ENCODE measurements around the gene PYGO2.

DNA sequence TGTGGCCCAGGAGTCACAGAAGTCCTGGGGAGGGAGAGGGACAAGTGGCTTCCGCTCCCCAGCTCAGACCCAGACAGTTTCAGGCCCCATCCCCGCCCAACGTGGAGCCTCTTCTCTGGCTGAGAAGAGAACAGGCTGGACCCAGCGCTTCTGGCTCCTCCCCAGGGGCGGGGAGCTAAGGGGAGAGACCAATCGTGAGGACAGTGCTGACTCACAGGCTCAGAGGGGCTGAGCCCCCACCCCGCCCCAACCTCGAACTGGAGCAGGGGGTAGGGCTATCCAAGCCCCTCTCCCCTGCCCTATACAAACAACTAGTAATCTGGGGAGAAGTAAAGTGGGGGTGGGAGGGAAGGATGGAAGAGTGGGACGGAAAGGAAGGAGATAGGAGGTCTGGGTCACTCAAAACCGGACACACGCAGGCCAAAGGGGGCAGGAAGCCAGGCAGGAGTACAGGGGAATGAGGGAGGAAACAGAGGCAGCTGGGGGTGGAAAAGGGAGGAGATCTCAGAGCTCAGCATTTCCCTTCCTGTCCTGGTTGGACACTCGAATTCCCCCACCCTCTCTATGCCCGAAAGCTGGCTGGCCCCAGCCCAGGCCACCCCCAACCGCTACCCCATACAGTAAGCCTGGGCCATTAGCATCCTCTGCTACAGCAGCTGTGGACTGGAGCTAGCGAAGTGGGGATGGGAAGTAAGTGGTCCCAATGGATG lies 9.2 kb upstream of the PYGO2 start, which contains the start of gene SHC1:
- TF ChIP-seq, protein P1, sequence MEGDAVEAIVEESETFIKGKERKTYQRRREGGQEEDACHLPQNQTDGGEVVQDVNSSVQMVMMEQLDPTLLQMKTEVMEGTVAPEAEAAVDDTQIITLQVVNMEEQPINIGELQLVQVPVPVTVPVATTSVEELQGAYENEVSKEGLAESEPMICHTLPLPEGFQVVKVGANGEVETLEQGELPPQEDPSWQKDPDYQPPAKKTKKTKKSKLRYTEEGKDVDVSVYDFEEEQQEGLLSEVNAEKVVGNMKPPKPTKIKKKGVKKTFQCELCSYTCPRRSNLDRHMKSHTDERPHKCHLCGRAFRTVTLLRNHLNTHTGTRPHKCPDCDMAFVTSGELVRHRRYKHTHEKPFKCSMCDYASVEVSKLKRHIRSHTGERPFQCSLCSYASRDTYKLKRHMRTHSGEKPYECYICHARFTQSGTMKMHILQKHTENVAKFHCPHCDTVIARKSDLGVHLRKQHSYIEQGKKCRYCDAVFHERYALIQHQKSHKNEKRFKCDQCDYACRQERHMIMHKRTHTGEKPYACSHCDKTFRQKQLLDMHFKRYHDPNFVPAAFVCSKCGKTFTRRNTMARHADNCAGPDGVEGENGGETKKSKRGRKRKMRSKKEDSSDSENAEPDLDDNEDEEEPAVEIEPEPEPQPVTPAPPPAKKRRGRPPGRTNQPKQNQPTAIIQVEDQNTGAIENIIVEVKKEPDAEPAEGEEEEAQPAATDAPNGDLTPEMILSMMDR (conservative IDR thresholded peaks at IDR 0.05 in 1 of 2, IDR thresholded peaks at IDR 0.05 in 1 of 2; ENCODE audit: extremely low read depth in 1 of 2, insufficient read depth in 1 of 2, low read depth in 1 of 2, low read length in 2 of 2), result no peak
- TF ChIP-seq EZH2 (IDR thresholded peaks at IDR 0.05; ENCODE audit: borderline replicate concordance, low read length), result no peak
